CD4-positive, alpha-beta T cell treated with Interleukin-17A for 4 hours (primary cell): ENCODE measurements around the gene TMEM205.
"Not testable (repeated sequence)": the region's sequence is repeated elsewhere in the genome, so short reads cannot be mapped to it uniquely, and the experiment has no call there.

Experiments used
- DNase-seq: peaks from one replicate; pipeline ENCODE4 v3.0.0-alpha.2; 2020; ENCODE audit warnings: mixed read lengths

TMEM205 gene

DNA sequence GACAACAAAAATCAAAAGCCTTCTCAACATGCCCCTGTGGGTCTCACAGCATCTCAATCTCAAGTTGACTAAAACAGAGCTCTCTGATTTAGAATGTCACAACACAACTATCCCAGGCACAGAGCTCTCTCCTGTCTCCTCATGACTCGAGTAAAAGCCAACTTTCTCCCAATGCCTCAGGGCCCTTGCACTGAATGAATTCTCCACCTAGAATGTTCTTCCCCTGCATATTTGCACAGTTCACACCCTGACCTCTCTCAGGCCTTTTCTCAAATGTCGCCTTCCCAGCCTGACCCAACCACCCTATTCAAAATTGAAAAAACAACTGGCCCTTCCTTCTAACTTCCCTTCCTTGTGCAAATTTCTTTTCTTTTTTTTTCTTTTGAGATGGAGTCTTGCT, 24.7 kb upstream of the TMEM205 start:
- DNase-seq, result no peak

DNA sequence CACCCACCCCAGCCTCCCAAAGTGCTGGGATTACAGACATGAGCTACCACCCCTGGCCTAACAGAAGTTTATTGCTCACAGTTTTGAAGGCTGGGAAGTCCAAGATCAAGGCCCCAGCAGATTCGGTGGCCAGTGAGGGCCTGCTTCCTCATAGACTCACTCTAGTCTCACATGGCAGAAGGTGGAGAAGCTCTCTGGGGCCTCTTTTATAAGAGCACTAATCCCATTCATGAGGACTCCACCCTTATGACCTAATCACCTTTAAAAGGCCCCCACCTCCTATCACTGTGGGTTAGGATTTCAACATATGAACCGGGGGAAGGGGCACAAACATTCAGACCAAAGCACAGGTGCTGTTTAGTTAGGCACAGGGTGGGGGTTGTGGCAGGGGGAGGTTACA, 21.5 kb upstream of the TMEM205 start:
- no peak for DNase-seq

DNA sequence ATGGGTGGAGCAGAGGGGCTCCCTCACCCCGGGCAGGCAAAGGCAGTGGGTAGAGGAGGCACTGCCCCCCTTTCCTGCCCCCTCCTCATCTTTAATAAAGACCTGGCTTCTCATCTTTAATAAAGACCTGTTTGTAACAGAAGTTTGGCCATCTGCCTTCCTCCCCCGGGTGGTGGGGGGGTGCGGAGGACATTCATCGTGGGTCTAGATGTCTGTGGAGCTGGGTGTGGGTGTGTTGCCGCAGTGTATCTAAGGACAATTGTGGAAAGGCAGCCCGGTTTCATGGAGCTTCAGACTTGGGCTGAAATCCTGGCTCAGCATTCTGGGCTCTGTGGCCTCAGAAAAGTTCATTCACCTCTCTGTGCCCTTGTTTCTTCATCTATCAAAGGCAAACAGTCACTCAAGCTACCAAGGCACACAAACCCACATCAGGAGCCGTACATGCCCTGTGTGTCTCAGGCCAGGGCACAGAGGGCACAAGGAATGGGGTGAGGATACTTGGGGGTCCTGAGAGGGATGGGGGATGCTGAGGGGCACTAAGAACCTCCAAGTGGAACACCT, 19.6 kb upstream of the TMEM205 start:
- DNase-seq, result no peak

DNA sequence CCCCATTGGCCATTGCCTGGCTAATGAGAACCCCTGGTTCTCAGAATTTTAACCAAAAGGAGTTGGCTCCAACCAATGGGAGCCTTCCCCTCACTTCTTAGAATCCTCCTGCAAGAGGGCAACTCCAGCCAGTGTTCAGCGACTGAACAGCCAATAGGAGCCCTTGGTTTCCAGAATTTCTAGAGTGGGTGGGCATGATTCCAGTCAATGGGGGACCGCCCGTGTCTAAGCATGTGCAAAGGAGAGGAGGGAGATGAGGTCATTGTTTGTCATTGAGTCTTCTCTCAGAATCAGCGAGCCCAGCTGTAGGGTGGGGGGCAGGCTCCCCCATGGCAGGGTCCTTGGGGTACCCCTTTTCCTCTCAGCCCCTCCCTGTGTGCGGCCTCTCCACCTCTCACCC, 18.9 kb upstream of the TMEM205 start:
- no peak for DNase-seq

DNA sequence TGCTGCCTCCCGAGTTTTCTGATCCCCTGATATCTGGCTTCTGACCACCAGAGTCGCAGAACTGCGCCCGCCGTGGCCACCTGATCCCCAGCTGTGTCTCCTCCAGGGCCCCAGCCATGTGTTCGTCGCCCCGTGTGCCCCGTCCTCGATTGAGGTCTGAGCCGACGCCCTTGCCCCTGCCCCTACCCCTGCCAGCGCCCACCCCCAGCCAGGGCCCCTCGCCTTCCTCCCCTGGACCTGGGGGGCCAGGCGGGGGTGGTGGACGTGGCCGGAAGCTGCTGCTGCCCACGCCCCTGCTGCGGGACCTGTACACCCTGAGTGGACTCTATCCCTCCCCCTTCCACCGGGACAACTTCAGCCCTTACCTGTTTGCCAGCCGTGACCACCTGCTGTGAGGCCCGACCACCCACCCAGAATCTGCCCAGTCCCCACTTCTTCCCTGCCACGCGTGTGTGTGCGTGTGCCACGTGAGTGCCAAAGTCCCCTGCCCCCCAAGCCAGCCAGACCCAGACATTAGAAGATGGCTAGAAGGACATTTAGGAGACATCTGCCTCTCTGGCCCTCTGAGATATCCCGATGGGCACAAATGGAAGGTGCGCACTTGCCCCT, 18.3 kb upstream of the TMEM205 start:
- DNase-seq, result no peak

DNA sequence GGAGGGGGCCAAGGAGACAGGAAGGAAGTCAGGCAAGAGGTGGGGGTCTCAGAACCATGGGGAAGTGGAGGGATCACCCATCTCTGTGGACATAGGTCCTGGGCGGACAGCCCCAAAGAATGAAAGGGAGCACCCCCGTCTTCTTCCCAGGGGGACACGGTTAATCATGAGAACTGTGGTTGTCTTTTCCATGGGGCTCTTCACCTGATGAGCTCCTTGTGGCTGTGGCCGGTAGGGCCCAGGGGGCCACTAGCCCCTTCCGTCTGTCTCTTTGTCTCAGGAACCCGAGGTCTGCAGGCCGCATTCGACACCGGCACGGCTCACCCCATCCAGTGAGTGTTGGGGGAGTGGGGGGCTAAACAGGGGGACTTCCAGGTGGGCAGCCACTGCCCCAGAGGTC, 17.8 kb upstream of the TMEM205 start:
- DNase-seq, result no peak

DNA sequence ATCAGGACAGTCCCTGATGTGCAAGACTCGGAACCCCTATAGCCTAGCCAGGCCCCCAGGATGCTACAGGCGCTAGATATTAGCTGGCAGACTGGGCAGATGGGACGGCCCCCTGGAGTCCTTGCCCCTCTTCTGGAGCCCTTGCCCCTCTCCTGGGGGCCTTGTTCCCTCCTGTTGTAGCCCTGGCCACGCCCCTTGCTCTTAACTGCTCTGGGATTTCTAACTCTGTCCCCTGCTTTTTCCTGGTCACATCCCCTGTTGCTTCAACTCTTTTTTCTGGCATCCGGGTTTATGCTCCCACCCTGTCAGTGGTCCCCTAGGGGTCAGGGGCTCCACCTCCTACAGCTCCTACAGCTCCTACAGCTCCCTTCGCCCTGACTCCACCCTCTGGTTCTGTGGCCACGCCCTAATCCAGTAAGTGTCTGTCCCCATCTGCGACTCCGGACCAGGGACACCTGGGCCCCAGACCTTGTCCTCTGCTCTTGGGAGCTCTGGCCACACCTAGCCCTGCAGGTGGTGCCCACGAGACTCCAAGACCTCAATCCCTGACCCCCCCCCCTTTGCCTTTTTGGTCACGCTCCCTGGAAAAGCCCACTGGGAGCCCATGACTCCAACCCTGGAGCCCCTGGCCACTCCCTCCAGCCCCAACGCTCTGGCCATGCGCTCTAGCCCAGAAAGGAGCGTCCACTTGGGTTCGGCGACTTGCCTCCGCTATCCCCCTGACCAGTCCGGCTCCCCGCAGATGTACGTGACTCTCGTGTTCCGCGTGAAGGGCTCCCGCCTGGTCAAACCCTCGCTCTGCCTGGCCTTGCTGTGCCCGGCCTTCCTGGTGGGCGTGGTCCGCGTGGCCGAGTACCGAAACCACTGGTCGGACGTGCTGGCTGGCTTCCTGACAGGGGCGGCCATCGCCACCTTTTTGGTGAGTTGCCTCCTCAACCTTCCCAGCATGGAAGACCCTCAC, 16.0 kb upstream of the TMEM205 start:
- DNase-seq, result no peak

DNA sequence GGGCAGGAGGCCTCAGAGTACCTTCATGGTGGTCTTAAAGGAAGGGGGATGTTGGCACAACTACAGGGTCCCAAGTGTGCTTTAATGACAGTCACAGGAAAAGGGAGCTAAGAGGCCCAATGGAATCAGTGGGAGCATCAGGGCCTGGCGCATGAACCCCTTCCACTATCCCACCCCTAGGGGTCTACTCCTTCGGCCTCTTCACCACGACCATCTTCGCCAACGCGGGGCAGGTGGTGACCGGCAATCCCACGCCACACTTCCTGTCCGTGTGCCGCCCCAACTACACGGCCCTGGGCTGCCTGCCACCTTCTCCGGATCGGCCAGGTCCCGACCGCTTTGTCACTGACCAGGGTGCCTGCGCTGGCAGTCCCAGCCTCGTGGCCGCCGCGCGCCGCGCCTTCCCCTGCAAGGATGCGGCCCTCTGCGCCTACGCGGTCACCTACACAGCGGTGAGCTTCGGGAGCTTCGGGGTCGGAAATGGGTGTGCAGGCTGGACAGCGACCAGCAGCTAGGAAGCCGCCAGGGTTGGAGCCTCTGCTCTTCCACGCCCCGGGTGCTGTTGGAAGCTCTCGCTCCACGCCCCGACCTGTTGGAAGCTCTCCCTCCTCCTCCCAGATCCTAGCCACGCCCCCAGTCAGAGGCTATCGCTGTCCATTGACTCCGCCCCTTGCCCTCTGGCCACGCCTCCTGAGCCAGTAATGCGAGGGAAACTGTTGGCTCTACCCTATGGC, 15.1 kb upstream of the TMEM205 start:
- DNase-seq, result no peak

DNA sequence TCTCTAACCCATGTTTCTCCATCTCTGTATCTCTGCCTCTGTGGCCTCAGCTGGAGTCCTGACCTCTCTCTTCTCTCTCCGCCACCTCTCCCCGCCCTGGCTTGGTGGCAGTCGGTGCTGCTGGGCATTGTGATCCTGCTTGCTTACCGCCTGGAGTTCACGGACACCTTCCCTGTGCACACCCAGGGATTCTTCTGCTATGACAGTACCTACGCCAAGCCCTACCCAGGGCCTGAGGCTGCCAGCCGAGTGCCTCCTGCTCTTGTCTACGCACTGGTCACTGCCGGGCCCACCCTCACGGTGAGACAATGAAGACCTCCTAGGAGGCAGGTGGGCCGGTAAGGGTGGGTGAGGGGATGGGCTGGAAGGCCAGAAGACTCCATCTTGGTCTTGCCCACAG, 13.4 kb upstream of the TMEM205 start:
- no peak for DNase-seq

DNA sequence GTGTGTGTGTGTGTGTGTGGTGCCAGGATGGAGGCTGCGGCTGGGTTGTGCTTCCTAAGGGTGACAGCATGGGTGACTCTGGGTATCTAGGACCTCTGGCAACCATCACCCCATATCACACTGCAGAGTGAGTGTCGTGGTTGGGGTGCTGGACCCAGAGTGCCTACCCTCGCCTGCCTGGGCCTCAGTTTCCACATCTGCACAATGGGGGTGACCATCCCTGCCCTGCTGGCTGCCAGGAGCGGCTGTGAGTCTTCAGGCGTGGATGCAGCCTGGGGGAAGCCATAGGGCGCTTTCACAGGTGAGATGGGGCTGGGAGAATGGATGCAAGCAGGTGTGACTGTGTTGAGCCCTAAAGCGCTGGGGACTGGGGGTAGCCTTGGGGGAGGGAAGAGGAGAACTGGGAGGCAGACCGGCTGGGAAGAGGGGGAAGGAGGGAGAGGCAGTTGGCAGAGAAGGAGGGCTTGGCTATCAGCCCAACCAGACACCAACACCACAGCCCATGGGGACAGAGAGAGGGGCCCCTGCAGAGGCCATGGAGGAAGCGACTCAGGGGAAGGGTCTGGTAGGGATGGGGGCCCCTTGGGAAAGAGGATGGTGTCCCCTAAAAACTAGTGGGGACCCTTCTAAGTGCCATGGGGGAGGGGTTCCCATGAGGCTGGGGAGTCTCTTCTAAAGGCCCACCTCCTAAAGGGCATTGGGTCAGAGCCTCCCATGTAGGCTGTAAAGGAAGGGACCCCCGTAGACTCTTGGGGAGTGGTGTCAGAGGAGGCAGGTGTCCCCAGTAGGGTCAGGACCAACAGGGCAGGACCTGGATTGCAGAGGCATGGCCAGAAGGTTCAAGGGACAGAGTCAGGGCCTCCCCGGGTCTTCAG, 10.8 kb upstream of the TMEM205 start:
- no peak for DNase-seq

DNA sequence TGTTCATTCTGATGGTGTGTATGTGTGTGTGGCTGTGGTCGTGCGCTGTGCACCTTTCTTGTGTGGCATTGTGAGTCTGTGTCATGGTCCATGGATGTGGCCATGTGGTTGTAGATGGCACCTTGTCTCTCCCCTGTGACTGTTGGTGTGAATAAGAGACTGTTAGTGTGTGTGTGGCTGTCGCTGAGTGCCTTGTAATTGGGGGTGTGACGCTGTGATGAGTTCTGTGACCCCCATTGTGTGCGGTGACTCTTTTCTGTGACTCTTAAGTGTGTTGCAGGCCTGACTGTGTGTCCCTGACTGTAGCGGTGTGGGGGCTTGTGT, 10.0 kb upstream of the TMEM205 start:
- DNase-seq, result no peak

DNA sequence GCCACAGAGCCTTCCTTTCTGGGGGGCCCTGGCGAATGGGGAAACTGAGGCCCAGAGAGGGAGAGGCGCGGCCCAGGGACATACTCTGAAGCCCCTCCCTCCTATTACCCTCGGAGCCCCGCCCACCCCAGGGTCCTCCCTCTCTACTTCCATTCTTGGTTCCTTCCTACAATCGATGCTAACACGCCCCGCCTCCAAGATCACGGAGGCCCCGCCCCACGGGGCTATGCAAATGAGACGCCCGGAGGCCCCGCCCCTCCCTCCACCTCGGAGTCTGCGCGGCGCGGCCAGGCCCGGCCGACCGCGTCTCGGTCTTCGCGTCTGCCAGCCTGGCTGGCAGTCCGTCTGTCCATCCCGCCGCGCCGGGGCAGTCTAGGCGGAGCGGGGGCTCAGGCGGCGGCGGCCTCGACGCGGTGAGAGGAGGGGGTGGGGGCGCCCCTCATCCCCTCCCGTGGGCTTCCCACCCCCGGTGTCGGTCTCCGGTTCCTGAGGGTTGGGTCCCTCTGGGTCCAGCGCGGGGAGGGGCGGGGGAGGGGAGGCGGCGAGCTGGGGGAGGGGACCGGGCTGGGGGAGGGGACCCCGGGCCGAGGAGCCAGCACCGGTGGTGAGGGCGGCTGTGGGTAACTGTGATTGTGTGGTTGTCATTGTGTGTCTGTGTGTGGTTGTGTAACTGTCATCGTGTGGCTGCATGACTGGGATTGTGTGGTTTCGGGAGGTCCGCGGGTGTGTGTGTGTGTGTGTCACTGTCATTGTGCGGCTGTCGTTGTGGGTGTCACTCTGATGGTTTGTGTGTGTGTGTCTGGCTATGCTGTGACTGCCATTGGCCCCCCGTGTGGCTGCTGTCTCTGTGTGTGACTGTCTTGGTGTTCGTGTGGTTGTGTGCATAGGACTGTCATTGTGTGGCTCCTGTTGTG, 9.3 kb upstream of the TMEM205 start, which contains the start of gene PLPPR2:
PLPPR2 (plus strand) TSS at position 273 of the 914 bp plus-strand sequence. CDS start 2,242 bp downstream, outside the sequence.
- DNase-seq, result peak; percentile 88

DNA sequence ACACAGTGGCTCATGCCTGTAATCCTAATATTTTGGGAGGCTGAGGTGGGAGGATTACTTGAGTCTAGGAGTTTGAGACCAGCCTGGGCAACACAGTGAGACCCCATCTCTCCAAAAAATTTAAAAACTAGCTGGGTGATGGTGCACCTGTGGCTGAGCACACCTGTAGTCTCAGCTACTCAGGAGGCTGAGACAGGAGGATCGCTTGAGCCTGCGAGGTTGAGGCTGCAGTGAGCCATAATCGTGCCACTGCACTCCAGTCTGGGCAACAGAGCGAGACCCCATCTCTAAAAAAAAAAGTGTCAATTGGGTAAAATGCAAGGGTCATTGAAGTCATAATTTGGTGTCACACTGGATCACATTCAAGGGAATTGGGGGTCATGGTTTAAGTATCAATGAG, 8.0 kb upstream of the TMEM205 start:
- DNase-seq, result not testable (repeated sequence)

DNA sequence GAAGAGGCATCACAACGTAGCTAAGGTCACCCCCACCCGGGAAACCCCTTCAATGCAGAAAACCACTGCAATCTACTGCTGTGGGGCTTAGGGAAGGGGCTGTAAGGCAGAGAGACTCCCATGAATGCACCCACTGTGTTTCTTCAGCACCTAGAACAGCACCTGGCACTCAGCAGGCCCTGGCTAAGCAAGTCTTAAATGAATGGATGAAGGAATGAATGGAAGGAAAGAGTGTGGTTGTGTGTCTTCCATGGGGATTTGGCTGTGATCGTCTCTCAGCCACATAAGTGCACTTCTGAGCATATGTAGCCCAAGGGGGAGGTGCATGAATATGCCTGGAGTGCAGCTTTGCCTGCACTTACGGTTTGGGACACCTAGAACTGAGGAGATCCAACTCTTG, 3.1 kb upstream of the TMEM205 start:
- no peak for DNase-seq

DNA sequence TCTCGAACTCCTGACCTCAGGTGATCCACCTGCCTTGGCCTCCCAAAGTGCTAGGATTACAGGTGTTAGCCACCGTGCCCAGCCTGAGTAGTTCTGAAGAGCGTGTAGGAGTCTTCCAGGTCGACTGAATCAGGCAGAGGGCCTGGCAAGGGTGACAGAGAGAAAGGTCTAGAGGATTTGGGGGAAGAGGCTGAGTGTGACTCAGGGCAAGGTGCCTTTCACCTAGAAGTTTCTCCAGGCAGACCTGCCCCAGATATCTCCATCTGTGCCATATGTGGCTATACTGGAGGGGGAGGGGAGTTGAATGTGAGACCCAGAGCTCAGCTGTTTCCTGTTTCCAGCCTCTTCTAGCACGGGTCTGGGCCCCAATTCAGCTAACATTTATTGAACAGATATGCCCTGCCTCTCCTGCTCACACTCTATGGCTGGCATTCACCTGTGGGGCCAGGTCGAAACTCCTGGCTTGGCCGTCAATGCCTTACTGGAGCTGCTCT, 1.5 kb upstream of the TMEM205 start:
- no peak for DNase-seq

DNA sequence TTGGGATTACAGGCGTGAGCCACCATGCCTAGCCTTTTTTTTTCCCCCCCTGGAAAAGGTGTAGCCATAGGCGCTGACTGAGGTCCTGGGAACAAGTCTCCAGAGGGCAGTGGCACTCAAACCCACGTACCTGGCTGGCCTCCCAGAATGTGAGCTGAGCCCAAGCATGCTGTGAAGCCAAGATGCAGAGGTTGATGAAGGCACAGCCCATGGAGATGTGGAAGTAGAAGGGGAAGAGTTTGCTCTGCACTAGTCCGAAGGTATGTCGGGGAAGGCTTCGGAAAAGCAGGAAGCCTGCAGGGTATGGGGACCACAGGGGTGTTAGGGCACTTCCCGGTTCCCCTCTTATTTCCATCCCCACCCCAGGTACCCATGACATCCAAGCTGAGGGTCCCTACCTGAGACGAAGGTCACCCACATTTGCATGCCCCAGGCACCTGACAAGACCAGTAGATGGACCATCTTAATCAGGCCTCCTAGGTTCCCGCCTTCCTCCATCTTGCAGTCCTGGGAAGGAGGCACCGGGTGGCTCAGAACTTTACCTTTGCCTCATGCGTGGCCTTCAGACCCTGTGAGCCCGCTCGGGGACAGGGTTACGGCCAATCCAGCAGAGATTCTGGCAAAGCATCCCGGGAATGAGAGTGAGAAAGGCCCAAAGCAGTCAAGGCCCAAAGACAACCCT, 805 bp downstream of the TMEM205 start:
- no peak for DNase-seq

DNA sequence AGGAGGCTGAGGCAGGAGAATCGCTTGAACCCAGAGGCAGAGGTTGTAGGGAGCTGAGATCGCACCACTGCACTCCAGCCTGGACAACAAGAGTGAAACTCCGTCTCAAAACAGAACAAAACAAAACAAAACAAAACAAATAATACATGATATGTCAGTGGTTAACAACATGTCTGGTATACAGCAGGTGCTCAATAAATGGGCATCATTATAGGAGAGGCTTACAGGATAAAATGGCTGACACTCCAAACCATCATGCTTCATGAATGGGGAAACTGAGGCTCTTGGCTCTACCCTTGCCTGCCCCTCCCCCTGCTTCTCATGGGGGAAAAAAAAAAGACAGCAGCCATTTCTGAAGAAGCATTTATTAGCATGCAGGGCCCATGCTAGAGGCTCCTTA, 3.6 kb downstream of the TMEM205 start:
- DNase-seq, result no peak

DNA sequence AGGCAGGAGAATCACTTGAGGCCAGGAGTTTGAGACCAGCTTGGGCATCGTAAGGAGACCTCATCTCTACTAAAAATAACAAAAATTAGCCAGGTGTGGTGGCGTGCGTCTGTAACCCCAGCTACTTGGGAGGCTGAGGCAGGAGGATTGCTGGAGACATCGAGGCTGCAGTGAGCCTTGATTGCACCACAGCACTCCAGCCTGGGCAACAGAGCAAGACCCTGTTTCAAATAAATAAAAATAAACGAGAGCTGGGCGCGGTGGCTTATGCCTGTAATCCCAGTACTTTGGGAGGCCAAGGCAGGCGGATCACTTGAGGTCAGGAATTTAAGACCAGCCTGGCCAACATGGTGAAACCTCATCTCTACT, 6.0 kb downstream of the TMEM205 start:
- not testable (repeated sequence) for DNase-seq

DNA sequence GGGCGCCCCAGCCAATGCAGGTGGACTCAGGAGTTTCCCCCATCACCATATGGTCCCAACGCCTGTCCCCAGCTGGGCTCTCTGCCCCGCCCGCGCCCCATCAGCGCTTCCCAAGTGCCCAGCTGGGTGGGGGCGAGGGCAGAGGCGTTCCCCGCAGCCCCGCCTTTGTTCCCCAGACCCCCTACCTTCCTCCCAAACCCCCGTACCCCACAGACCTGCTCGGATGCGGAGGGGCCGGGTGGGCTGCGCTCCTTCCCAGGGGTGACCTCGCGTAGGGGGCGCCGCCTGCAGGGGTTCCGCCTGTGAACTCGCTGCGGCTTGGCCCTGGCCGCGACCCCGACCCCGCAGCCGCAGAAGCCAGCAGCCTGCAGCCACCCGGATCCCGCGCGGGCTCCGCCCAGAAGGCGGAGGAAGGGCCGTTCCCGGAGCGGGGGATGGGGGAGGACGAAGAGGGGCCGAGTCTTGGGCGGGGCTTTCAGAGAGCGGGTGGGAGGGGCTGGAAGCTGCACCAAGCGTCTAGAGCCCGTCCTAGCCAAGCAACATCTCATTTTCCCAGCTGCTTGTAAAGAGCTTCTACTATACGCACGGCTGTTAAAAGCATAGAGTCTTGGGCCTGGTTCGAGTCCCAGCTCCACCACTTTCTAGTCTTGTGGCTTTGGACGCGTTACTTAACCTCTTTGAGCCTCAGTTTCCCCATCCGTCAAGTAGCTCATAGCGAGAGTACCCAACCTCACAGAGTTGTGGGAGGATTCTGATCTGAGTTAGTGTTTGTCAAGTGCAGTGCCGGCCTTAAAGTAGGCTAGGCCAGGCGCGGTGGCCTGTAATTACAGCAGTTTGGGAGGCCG, 6.6 kb downstream of the TMEM205 start, which contains the start of gene RAB3D:
RAB3D (minus strand) TSS at position 404 of the 845 bp plus-strand sequence. CDS start 2,258 bp downstream, outside the sequence.
- DNase-seq, result peak; percentile 93
